K562 (cell line): ENCODE data around the gene FBXO46. TPM values are rescaled to one million over a fixed set of nuclear protein-coding genes. Genes with fewer than 3 reads are reported as not detected.

Experiments used
- CBX5 ChIP-seq: IDR thresholded peaks from 2 replicates; pipeline ENCODE4 v1.6.1; 2014; ENCODE audit warnings: low read depth, borderline replicate concordance
- CEBPG ChIP-seq, 3 experiments: fragments of 200-800 bp in 1 of 3; sonication (Bioruptor generic) in 1 of 3; sonication (generic) in 1 of 3; formaldehyde crosslinking in 1 of 3; IDR thresholded peaks in 2 of 3; conservative IDR thresholded peaks in 1 of 3; 2 replicates each; pipeline versions ENCODE4 v1.6.1 to v1.8.0; 2016 to 2022; ENCODE audit warnings: missing compliant biosample characterization in 2 of 3, missing genetic modification characterization in 2 of 3, mild to moderate bottlenecking in 1 of 3, missing genetic modification reagents in 1 of 3
- CTBP1 ChIP-seq: fragments of 450-650 bp; IDR thresholded peaks from 2 replicates; pipeline ENCODE4 v1.6.1; 2016; ENCODE audit warnings: borderline replicate concordance
- ETV5 ChIP-seq: sonication (generic); formaldehyde crosslinking; IDR thresholded peaks from 2 replicates; pipeline ENCODE4 v1.4.0; 2020; ENCODE audit warnings: low read depth, mild to moderate bottlenecking, missing genetic modification reagents
- MED1 ChIP-seq: sonication (generic); formaldehyde crosslinking; IDR thresholded peaks from 2 replicates; pipeline ENCODE4 v1.8.1; 2023; ENCODE audit warnings: missing genetic modification reagents, borderline replicate concordance
- MEIS2 ChIP-seq: fragments of 450-650 bp; IDR thresholded peaks from 2 replicates; pipeline ENCODE4 v1.6.1; 2014; ENCODE audit warnings: mild to moderate bottlenecking; ENCODE audit not compliant: partially characterized antibody
- NELFE ChIP-seq: IDR thresholded peaks from 2 replicates; pipeline ENCODE4 v1.6.1; 2011; ENCODE audit warnings: mild to moderate bottlenecking; ENCODE audit not compliant: insufficient read depth, insufficient read length
- PML ChIP-seq: IDR thresholded peaks from 2 replicates; pipeline ENCODE4 v1.6.1; 2012; ENCODE audit warnings: low read length, inconsistent platforms
- PTTG1 ChIP-seq: fragments of 450-650 bp; IDR thresholded peaks from 2 replicates; pipeline ENCODE4 v1.6.1; 2016; ENCODE audit warnings: low read depth, mild to moderate bottlenecking, missing genetic modification characterization, missing compliant biosample characterization
- SAFB ChIP-seq: fragments of 200-400 bp; formaldehyde crosslinking; IDR thresholded peaks from 2 replicates; pipeline ENCODE4 v1.6.1; 2017; ENCODE audit warnings: low read depth, low read length, borderline replicate concordance
- SUPT5H ChIP-seq: fragments of 450-650 bp; IDR thresholded peaks from 2 replicates; pipeline ENCODE4 v1.6.1; 2016
- THAP7 ChIP-seq: fragments of 250-450 bp; sonication (Bioruptor Pico); IDR thresholded peaks from 2 replicates; pipeline ENCODE4 v1.5.0; 2021
- ZBTB1 ChIP-seq: sonication (generic); formaldehyde crosslinking; IDR thresholded peaks from 2 replicates; pipeline ENCODE4 v1.8.1; 2023; ENCODE audit warnings: missing genetic modification reagents, low read depth, mild to moderate bottlenecking, borderline replicate concordance
- ZEB2 ChIP-seq: fragments of 450-650 bp; IDR thresholded peaks from 2 replicates; pipeline ENCODE4 v1.6.1; 2016
- ZNF12 ChIP-seq: sonication (generic); formaldehyde crosslinking; IDR thresholded peaks from 2 replicates; pipeline ENCODE4 v1.4.0; 2020; ENCODE audit warnings: mild to moderate bottlenecking, missing genetic modification reagents
- ZNF140 ChIP-seq: fragments of 250-450 bp; sonication (Bioruptor Pico); IDR thresholded peaks from 2 replicates; pipeline ENCODE4 v1.8.0; 2021; ENCODE audit warnings: moderate library complexity, mild to moderate bottlenecking, inconsistent platforms
- ZNF217 ChIP-seq: sonication (generic); formaldehyde crosslinking; IDR thresholded peaks from 2 replicates; pipeline ENCODE4 v1.8.0; 2022; ENCODE audit warnings: mild to moderate bottlenecking, missing genetic modification reagents
- ZNF436 ChIP-seq: fragments of 250-450, 450-650 bp; sonication (Bioruptor Pico); formaldehyde crosslinking; IDR thresholded peaks from 2 replicates; pipeline ENCODE4 v1.7.0; 2020; ENCODE audit warnings: mild to moderate bottlenecking
- ZNF518B ChIP-seq: fragments of 250-450 bp; sonication (Bioruptor Pico); IDR thresholded peaks from 2 replicates; pipeline ENCODE4 v1.5.0; 2021; ENCODE audit warnings: mild to moderate bottlenecking, moderate library complexity
- ZNF57 ChIP-seq: fragments of 450-650 bp; formaldehyde crosslinking; IDR thresholded peaks from 2 replicates; pipeline ENCODE4 v1.4.0; 2020; ENCODE audit warnings: mild to moderate bottlenecking, moderate library complexity
- ZNF655 ChIP-seq: fragments of 250-450 bp; sonication (Bioruptor Pico); IDR thresholded peaks from 2 replicates; pipeline ENCODE4 v1.5.0; 2021
- ZNF717 ChIP-seq: fragments of 250-450 bp; sonication (Bioruptor Pico); IDR thresholded peaks from 2 replicates; pipeline ENCODE4 v1.5.0; 2021
- ZNF76 ChIP-seq: fragments of 250-450 bp; sonication (Bioruptor Pico); IDR thresholded peaks from 2 replicates; pipeline ENCODE4 v1.4.0; 2020; ENCODE audit warnings: mild to moderate bottlenecking, moderate library complexity, borderline replicate concordance
- ZNF780A ChIP-seq: fragments of 250-450 bp; sonication (Bioruptor Pico); IDR thresholded peaks from 2 replicates; pipeline ENCODE4 v1.5.0; 2021; ENCODE audit warnings: mild to moderate bottlenecking
- polyA plus RNA-seq, 8 experiments: library from polyadenylated mRNA; depleted of rRNA in 4 of 8; stranded (reverse) in 5 of 8; unstranded in 3 of 8; fragments of >200 nt; fragmentation: Nextera tagmentation in 2 of 8; fragmentation: Illumina TruSeq in 1 of 8; extraction: Ambion mirVana in 2 of 8; extraction: Trizol in 1 of 8; gene quantifications; 2 replicates each; pipeline versions ENCODE4 v1.2.1 to v1.2.3, GENCODE V29; 2011 to 2014; ENCODE audit warnings: inconsistent platforms in 1 of 8, missing spikeins in 1 of 8
- total RNA-seq, 7 experiments: library from RNA; depleted of rRNA in 6 of 7; stranded (reverse); fragments of >200 nt in 6 of 7; fragmentation: Illumina TruSeq in 2 of 7; extraction: Trizol in 2 of 7; gene quantifications; 2 replicates each; pipeline versions ENCODE4 v1.2.1 to v1.2.3, GENCODE V29; 2011 to 2021; ENCODE audit warnings: low replicate concordance in 1 of 7

FBXO46 gene
- total and polyA plus RNA-seq, 9 of the 15 experiments (the other 6 are each of a cell fraction or from before 2014, with no cell fraction given): 1.5 to 36.1 (median 7.3) TPM

- TF ChIP-seq ZNF717 (0 out of 2 replicates have a peak, but pooled peaks have one; percentile 60), SAFB (no peak), CTBP1 (no peak), ZEB2 (no peak), ZNF518B (0 out of 2 replicates have a peak, but pooled peaks have one; percentile 66), CBX5 (0 out of 2 replicates have a peak, but pooled peaks have one; percentile 15), ETV5 (CRISPR knock-in tag) (no peak), CEBPG (CRISPR knock-in tag; IDR thresholded peaks at IDR 0.05) (no peak), CEBPG (tag; conservative IDR thresholded peaks at IDR 0.05 in 1 of 2, IDR thresholded peaks at IDR 0.05 in 1 of 2) (no peak), ZNF436 (CRISPR knock-in tag) (no peak), MED1 (CRISPR knock-in tag) (no peak), ZNF12 (0 out of 2 replicates have a peak, but pooled peaks have one; percentile 19), ZNF57 (peak; percentile 10; the same call in 1 of the 2 replicates), ZNF76 (CRISPR knock-in tag) (no peak), NELFE (no peak), SUPT5H (no peak; the same call in 1 of the 2 replicates), ZNF655 (CRISPR knock-in tag) (no peak), THAP7 (CRISPR knock-in tag) (0 out of 2 replicates have a peak, but pooled peaks have one; percentile 83), PTTG1 (tag) (no peak), ZNF780A (0 out of 2 replicates have a peak, but pooled peaks have one; percentile 82), ZNF217 (no peak), ZNF140 (no peak), ZBTB1 (CRISPR knock-in tag) (0 out of 2 replicates have a peak, but pooled peaks have one; percentile 53), MEIS2 (no peak), PML (no peak; the same call in 1 of the 2 replicates)
Observed at GRCh38 chr19:45769821-45770191, 39.1 kb upstream of the FBXO46 start (continued).
